Muscle layer of duodenum (tissue), 2 donors: Measurements from ENCODE around the gene PRDM16.

Source experiments
- H3K27ac ChIP-seq: one replicate; pipeline ENCODE4 v1.7.0; 2013; ENCODE audit warnings: mild to moderate bottlenecking, low read length
- H3K27me3 ChIP-seq: one replicate; pipeline ENCODE4 v1.7.0; 2013; ENCODE audit warnings: low read depth, mild to moderate bottlenecking, control low read depth, low read length
- H3K36me3 ChIP-seq, 2 donors: one replicate each; pipeline ENCODE4 v1.7.0; 2013; ENCODE audit warnings: low read length in 2 of 2, control low read depth in 1 of 2, mild to moderate bottlenecking in 1 of 2; ENCODE audit not compliant: insufficient read depth in 2 of 2, control insufficient read depth in 1 of 2
- H3K4me1 ChIP-seq, 2 donors: one replicate each; pipeline ENCODE4 v1.7.0; 2013; ENCODE audit warnings: low read length in 2 of 2, mild to moderate bottlenecking in 2 of 2, control low read depth in 1 of 2, moderate library complexity in 1 of 2; ENCODE audit not compliant: insufficient read depth in 2 of 2, control insufficient read depth in 1 of 2
- H3K4me3 ChIP-seq, 2 donors: one replicate each; pipeline ENCODE4 v1.7.0; 2013; ENCODE audit warnings: low read length in 2 of 2, low read depth in 1 of 2, mild to moderate bottlenecking in 1 of 2
- H3K9me3 ChIP-seq, 2 donors: one replicate each; pipeline ENCODE4 v1.7.0; 2013; ENCODE audit warnings: low read length in 2 of 2, control low read depth in 1 of 2, mild to moderate bottlenecking in 1 of 2; ENCODE audit not compliant: control insufficient read depth in 1 of 2
- donor health status: healthy.

Gene PRDM16

GRCh38 chr1:3409366-3410141, 340.6 kb downstream of the PRDM16 start:
- H3K4me1 ChIP-seq: no peaks in the 10 kb centered on the region
- H3K27me3 ChIP-seq: no peaks in the 10 kb centered on the region
- H3K36me3 ChIP-seq: no peaks in the 10 kb centered on the region
- H3K9me3 ChIP-seq: no peaks in the 10 kb centered on the region
- H3K27ac ChIP-seq: no peak overlapping the region
- no peak overlapping the region for H3K4me3 ChIP-seq

DNA sequence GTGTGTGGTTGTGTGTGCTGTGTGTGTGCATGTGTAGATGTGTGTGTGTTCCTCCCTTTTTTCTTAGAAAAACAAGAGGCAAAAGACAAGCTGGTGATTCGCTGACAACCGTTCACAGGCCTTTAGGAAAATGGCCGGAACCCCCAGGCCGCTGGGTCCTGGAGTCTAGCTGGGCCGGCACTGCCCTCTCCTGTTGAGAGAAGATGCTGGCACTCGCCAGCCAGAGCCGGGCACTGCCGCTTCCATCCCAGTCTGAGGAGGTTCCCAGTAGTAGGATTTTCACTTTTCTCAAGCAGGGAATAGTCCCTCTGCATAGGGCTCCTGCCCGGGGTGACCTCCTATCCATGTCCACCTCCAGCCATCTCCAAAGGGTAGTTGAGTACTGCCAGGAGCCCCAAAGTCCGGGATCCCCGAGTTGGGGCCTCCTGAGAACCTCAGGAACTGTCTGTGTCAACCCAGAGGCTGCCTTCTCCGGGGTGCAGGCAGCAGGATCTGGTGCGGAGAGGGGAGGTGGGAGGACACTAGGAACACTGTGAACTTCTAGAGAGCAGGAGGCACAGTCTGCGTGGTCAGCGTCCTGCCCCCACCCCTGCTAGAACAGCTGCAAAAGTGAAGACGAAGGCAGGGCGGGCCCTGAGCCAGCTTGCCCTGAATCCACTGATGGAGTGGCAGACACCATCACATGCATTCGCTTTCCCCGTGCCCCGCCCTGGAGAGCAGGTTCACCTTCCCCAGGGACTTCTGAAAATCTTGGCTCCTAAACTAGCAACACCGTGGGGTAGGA, 341.3 kb downstream of the PRDM16 start:
- H3K36me3 ChIP-seq: no peaks in the 10 kb centered on the region
- no peak overlapping the region for H3K27ac ChIP-seq
- H3K4me1 ChIP-seq: no peaks in the 10 kb centered on the region
- H3K4me3 ChIP-seq: no peak overlapping the region
- no peaks in the 10 kb centered on the region for H3K9me3 ChIP-seq
- no peaks in the 10 kb centered on the region for H3K27me3 ChIP-seq

DNA sequence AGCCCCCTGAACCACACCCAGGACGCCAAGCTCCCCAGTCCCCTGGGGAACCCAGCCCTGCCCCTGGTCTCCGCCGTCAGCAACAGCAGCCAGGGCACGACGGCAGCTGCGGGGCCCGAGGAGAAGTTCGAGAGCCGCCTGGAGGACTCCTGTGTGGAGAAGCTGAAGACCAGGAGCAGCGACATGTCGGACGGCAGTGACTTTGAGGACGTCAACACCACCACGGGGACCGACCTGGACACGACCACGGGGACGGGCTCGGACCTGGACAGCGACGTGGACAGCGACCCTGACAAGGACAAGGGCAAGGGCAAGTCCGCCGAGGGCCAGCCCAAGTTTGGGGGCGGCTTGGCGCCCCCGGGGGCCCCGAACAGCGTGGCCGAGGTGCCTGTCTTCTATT, 342.8 kb downstream of the PRDM16 start:
- no peak overlapping the region for H3K4me3 ChIP-seq
- peaks cover 3 to 6% of the 10 kb centered on the region in 2 donors for H3K9me3 ChIP-seq
- no peaks in the 10 kb centered on the region for H3K27me3 ChIP-seq
- no peaks in the 10 kb centered on the region for H3K4me1 ChIP-seq
- no peaks in the 10 kb centered on the region for H3K36me3 ChIP-seq
- H3K27ac ChIP-seq: no peak overlapping the region

- H3K4me3 ChIP-seq: no peak overlapping the region
- no peaks in the 10 kb centered on the region for H3K4me1 ChIP-seq
- no peak overlapping the region for H3K27ac ChIP-seq
- H3K36me3 ChIP-seq: no peaks in the 10 kb centered on the region
- peaks cover 5 to 8% of the 10 kb centered on the region in 2 donors for H3K9me3 ChIP-seq
- H3K27me3 ChIP-seq: no peaks in the 10 kb centered on the region
Observed at GRCh38 chr1:3412376-3412775, 343.4 kb downstream of the PRDM16 start.

GRCh38 chr1:3413975-3414710, 345.1 kb downstream of the PRDM16 start:
- H3K36me3 ChIP-seq: no peaks in the 10 kb centered on the region

GRCh38 chr1:3415260-3416090, 346.5 kb downstream of the PRDM16 start:
- no peaks in the 10 kb centered on the region for H3K36me3 ChIP-seq
- H3K4me3 ChIP-seq: no peak overlapping the region
- H3K27ac ChIP-seq: no peak overlapping the region
- H3K27me3 ChIP-seq: no peaks in the 10 kb centered on the region
- H3K4me1 ChIP-seq: no peaks in the 10 kb centered on the region
- H3K9me3 ChIP-seq: peaks cover 5 to 8% of the 10 kb centered on the region in 2 donors

More at GRCh38 chr1:3413975-3414710, 345.1 kb downstream of the PRDM16 start:
- no peaks in the 10 kb centered on the region for H3K27me3 ChIP-seq
- H3K27ac ChIP-seq: no peak overlapping the region
- H3K4me1 ChIP-seq: no peaks in the 10 kb centered on the region
- H3K4me3 ChIP-seq: no peak overlapping the region
- peaks cover 5 to 8% of the 10 kb centered on the region in 2 donors for H3K9me3 ChIP-seq

GRCh38 chr1:3417082-3417739, 348.2 kb downstream of the PRDM16 start:
- Histone ChIP-seq H3K27ac (no peak overlapping the region), H3K4me1 (no peaks in the 10 kb centered on the region), H3K36me3 (no peaks in the 10 kb centered on the region), H3K27me3 (no peaks in the 10 kb centered on the region), H3K9me3 (peaks cover 5 to 8% of the 10 kb centered on the region in 2 donors), H3K4me3 (no peak overlapping the region)

GRCh38 chr1:3417934-3418333, 348.9 kb downstream of the PRDM16 start:
- Histone ChIP-seq H3K9me3 (peaks cover 5 to 8% of the 10 kb centered on the region in 2 donors), H3K4me3 (no peak overlapping the region), H3K36me3 (no peaks in the 10 kb centered on the region), H3K27me3 (no peaks in the 10 kb centered on the region), H3K4me1 (no peaks in the 10 kb centered on the region), H3K27ac (no peak overlapping the region)

- Histone ChIP-seq H3K27ac (no peak overlapping the region), H3K4me3 (no peak overlapping the region), H3K27me3 (no peaks in the 10 kb centered on the region), H3K4me1 (no peaks in the 10 kb centered on the region), H3K9me3 (peaks cover 5 to 8% of the 10 kb centered on the region in 2 donors), H3K36me3 (no peaks in the 10 kb centered on the region)
Observed at GRCh38 chr1:3418600-3418999, 349.6 kb downstream of the PRDM16 start.

DNA sequence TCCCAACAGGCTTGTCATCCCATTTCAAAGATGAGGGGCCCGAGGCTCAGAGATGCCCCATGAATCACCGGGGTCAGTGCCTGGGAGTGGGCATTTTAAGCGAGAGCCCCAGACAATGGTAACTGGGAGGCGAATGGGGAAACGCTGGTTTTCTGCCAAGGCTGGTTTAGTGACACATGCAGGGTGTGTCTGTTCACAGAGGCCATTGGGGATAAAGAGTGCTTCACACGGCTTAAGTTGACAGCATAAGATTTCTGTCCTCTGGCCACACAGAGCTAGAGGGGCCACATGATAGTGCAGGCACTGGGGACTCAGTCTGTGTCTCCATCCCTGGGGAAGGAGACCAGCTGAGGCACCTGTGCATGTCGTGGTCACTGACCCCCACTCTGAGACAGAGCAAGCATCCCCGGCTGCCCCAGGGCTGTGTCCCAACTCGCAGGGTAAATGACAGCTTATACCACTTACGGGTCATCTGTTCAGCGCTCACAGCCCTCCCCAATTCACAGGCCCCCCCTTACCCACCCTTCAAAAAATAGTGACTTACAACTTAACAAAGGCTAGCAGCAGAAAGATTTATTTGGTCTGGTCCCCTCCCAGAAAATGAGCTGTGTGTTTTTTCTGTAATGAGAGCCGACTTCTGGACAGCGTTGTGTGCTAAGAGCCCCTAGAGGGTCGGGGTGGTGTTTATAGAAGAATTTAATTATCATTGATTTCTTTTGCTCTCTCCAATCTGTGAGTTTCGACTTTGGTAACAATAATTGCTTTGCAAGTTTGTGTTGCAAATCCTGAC, 350.6 kb downstream of the PRDM16 start:
- H3K4me3 ChIP-seq: no peak overlapping the region
- peaks cover 5 to 8% of the 10 kb centered on the region in 2 donors for H3K9me3 ChIP-seq
- no peaks in the 10 kb centered on the region for H3K36me3 ChIP-seq
- H3K4me1 ChIP-seq: peaks cover 0 to 5% of the 10 kb centered on the region in 2 donors
- no peaks in the 10 kb centered on the region for H3K27me3 ChIP-seq
- H3K27ac ChIP-seq: no peak overlapping the region
